A549 treated with dexamethasone at 1 μM for 4 hours (cell line): Measurements from ENCODE around the gene SEMA3C. TPM values are rescaled to one million over a fixed set of nuclear protein-coding genes. Genes with fewer than 3 reads are reported as not detected.

Experiments used
- total RNA-seq: library from RNA; stranded (reverse); fragments of 200-300 nt; extraction: Qiagen RNA extraction; gene quantifications from 5 replicates; pipeline ENCODE4 v1.2.3, GENCODE V29; 2022

Gene SEMA3C
- 53.5 to 113 TPM (median 83.6 TPM) in 5 replicates for total RNA-seq

DNA sequence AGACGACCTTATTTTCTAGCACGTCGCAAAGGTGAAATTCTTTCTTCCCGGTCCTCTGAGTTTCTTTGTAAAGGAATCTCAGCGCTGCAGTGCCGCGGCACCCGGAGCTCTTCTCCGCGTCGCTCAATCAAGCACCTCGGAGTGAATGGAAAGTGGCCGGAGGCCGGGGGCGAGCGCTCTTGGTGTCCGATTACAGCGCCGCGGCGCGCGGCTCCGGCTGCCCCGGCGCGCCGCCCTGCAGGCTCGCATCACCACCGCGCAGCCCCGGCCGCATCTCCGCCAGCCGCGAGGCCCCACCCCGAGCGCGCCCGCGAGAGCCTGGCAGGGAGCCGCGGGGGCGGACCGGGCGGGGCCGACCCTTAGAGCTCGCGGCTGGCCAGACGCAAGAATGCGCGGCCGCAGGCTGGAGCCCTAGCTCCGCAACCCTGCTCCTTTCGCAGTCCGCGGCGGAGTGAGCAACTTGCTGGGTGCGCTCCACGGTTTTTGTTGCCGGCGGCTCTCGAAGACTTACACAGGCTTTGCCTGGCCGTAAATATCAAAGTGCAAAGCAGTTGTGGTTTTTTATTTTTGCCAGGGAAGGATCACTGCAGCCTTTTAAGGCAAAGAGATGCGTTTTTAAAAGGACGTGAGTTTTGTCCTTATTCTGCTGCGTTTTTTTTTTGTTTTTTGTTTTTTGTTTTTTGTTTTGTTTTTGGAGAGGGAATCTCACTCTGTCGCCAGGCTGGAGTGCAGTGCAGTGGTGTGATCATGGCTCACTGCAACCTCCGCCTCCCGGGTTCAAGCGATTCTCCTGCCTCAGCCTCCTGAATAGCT, at the start of gene SEMA3C:
TSS of gene SEMA3C (minus strand) at position 143 of the 813 bp plus-strand sequence. CDS start 2,270 bp downstream, outside the sequence.

